HG03064 (cell line): ENCODE data around the gene NELFA.
"Not testable (repeated sequence)": the region's sequence is repeated elsewhere in the genome, so short reads cannot be mapped to it uniquely, and the experiment has no call there.

ENCODE experiments used
- ATAC-seq: cut with Tn5 transposase; IDR thresholded peaks from one replicate; pipeline ENCODE4 v1.9.1; 2021; ENCODE audit warnings: low read depth; ENCODE audit not compliant: unreplicated experiment

The NELFA gene

DNA sequence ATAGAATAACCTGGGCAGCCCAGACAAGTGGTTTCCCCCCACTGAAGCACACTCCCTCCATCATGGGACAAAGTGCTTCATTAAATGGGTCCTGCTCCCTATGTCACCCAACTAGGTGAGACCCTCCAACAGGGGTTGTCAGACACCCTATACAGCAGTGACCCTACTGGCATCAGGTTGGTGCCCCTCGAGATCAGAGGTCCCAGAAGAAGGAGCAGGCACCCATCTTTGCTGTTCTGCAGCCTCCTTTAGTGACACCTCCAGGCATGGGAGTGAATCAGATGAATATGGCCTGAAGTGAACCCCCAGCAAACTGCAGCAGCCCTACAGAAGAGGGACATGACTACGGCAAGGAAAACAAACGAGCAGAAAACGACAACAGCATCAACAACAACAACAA lies 11.1 kb downstream of the NELFA start:
- ATAC-seq: no peak

DNA sequence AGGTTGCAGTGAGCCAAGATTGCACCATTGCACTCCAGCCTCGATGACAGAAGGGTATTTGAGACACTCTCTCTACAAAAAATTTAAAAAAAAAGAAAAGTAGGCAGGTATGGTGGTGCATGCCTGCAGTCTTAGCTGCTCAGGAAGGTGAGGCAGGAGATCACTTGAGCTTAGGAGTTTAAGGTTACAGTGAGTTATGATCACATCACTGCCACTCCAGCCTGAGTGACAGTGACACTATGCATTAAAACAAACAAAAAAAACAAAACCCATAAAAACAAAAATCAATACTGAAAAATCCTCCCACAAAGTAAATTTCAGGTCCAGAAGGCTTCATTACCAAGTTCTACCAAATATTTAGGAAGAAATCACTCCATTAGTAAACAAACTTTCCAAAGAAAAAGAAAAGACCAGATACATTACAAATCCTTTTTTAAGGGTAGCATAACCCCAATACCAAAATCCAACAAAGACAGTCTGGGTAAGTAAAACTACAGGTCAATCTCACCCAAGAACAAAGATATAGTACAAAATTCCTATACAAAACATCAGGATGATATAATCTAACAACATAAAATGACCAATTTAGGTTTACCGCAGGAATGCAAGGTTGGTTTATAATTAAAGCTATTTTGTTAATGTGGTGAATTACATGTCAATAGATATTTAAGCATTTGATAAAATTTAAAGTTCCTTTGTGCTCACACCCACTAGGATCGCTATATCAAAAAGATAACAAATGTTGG lies 11.7 kb downstream of the NELFA start:
- no peak for ATAC-seq

DNA sequence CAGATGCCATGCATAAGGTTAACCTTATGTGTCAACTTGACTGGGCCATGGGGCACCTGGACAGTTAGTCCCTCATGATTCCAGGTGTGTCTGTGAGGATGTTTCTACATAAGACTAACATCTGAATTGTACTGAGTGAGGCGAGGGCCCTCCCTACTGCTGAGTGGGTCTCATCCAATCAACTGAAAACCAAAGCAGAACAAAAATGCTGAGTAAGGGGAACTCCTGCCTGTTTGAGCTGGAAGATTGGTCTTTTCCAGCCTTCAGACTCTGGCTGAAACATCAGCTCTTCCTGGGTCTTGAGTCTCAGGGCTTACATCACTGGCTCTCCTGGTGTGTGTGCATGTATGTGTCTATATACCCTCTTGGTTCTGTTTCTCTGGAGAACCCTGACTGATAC lies 13.8 kb downstream of the NELFA start:
- no peak for ATAC-seq

DNA sequence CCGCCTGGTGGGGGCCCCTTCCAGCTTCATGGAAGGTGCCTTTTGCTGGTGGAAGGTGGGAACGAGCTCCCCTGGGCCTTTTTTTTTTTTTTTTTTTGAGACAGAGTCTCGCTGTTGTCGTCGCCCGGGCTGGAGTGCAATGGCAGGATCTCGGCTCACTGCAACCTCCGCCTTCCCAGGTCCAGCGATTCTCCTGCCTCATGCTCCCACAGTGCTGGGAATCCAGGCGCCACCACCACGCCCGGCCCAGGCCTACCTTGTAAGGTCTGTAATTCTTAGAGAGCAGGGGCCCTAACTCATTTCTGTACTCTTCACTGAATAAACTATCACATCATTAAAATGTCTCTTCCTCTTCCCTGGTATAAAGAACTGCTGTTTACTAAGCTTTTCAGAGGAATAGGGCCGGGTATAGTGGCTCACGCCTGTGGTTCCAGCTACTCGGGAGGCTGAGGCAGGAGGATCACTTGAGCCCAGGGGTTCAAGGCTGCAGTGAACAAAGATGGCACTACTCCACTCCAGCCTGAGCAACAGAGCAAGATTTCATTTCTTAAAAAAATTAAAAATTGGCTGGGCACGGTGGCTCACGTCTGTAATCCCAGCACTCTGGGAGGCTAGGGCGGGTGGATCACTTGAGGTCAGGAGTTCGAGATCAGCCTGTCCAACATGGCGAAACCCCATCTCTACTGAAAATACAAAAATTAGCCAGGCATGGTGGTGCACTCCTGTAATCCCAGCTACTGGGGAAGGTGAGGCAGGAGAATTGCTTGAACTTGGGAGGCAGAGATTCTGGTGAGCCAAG lies 14.9 kb downstream of the NELFA start:
- ATAC-seq: not testable (repeated sequence)

DNA sequence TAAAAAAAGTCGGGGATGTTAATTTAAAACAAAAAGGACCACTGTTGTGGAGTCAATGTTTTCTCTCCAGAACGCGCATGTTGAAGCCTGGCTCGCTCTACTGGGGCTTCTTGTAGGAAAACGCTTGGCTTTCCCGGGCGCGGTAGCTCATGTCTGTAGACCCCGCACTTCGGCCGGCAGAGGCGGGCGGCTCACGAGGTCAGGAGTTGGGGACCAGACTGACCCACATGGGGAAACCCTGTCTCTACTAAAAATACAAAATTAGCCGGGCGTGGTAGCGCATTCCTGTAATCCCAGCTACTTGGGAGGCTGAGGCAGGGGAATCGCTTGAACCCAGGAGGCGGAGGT lies 15.6 kb downstream of the NELFA start:
- ATAC-seq: no peak

DNA sequence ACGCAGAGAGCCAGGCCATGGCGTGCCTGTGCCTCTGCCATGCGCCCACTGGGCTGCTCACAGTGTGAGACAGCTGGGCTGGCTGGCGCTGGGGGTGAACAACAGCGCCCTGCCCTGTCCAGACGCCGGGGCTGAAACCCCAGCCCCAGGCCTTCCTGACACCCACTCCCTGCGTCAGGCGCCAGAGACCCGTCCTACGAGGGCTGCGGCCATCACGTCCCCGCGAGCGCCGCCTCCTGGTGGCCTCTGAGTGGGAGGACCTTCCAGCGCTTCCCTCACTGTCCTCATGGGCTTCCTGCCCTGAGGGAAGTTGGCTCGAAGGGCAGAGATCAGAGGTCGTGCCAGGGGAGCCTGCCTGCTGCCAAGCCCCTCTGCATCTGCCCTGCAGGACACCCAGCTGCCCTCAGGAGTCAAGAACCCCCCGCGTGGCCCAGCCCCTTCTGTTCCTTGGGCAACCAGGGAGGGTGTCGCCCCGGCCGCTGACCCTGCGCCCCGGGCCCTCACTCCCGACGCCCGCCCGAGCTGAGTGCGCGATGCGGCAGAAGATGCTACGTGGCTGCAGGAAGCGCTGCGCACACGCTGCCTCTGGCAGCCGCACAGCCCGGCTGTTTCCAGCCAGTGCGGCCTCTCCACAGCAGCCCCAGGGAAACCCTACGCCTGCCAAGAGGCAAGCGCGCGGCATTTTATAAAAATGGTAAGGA lies 16.2 kb downstream of the NELFA start:
- ATAC-seq: no peak

DNA sequence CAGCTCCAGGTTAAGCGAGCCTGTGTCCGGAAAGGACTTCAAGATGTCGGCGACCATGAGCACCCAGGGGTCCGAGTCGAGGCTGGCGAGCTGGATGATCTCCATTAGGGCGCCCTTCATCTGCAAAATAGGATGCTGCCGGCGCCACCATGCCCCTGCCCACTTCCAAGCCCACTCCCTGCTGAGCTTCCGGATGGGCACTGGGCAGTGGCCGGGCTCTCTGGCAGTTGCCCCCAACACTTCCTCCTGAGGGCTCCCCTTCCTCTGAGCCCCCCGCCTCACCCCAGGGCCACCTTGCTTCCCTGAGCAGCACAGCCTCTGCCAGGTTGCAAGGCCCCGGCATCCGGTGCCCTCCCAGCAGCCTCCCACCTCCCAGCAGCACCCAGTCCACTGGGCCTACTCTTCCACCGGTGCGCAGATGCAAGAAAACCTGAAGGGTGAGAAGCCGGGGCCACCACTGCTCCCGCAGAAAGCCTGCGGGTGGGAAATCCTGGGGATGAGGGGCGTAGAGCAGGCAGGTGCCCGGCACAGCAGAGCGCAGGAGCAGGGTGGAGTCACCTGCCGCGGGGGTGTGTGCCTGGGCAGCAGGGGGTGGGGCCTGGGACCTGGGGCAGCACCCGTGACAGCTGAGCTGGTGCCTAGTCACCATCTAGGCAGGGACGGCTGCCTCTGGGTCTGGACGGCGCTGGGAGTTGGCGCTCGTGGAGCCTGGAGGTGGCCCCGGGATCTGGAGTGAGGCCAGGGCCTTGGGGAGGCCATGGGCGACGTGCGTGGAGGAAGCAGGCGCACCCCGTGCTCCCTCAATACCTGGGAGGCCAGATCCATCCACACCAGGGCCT lies 17.0 kb downstream of the NELFA start:
- ATAC-seq: no peak

DNA sequence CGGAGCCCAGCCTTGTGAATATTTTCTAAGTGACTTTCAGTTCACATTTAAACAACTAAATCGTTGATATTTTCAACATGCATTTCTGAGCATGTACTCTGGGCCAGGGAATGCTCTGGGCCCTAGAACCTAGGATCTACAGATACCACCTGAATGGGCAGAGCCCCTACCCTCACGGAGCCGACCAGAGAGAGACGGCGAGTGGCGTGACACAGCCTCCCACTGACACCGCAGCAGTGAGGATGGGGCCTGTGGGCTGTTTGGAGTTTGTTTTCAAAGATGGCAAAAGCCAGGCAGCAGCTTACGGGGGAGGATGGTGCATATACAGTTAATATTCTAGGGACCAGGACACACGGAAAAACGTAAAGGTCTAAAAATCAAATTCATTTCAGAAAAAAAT lies 17.7 kb downstream of the NELFA start:
- ATAC-seq: no peak

DNA sequence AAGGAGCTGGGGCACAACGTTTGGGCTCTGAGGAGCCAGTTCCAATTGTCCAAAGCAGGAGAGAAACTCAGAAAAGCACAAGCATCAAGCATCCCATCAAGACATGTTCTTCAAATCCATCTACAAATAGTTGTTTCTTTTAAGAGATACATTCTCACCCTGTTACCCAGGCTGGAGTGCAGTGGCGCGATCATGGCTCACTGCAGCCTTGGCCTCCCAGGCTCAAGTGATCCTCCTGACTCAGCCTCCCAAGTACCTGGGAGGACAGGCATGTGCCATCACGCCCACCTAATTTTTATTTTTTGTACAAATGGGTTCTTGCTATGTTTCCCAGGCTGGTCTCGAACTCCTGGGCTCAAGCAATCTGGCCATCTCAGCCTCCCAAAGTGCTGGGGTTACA lies 18.1 kb downstream of the NELFA start:
- ATAC-seq: no peak

DNA sequence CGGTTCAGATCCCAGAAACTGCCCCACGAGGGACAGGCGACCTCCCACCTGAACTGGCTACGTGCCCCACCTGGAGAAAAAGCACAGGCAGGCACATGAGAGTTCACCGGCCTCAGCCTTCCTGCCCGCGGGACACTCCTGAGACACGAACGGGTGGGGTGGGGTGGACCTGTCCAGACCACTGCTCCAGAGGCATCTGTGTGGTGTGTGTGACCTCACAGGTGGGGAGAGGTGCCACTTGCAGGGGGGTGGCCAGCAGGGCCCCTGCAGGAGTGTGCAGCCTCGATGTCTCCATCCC lies 18.5 kb downstream of the NELFA start:
- no peak for ATAC-seq

DNA sequence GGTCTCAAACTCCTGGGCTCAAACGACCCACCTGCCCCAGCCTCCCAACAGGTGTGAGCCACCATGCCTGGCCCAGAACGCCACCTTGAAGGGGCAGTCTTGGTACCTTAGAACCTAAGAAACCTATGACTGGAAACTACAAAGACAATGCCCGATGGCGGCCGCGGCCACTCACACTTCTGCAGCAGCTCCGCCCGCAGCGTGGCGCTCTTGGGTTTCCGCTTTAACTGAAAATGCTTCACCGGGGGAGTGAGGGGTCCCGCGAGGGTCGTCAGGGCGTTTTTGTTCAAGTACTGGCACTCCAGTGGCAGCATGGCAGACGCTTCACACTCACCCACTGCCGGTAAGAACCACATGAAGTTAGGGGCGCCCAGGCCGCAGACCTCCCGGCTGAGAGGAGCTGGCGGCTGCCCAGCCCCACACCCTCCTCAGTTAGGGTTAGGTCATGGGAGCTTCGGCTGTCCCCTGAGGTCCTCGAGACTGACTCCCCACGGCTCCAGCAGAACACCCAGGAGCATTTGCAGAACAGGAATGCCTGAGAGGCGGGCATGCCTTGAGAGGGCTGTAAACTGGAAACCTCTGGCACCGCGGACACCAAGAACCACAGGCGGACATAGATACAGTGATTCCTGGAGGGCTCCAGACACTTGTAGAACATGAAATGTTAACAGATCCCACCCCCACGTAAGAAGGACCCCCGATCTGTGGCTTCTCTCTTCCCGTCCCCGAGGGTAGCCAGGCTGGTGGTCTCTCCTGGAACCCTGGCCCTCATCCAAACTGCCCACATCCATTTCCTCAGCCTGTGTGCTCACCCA lies 19.0 kb downstream of the NELFA start:
- no peak for ATAC-seq

DNA sequence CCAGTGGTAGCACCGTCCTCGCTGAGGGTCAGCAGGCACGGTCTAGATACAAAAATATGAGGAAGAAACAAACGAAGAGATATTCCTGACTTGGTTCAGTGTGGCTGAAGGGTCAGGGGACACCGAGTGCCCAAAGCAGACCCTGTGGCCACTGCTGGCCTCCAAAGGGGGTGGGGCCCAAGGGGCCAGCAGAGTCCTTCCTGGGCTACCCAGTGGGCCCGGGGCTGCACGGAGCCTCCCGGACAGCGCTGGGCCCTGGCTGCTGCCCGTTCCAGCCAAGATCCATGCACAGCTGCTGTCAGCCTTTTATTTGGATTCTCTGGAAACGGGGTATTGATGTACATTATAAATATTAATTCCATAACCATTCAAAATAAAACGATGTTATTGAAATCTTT lies 20.4 kb downstream of the NELFA start:
- no peak for ATAC-seq

DNA sequence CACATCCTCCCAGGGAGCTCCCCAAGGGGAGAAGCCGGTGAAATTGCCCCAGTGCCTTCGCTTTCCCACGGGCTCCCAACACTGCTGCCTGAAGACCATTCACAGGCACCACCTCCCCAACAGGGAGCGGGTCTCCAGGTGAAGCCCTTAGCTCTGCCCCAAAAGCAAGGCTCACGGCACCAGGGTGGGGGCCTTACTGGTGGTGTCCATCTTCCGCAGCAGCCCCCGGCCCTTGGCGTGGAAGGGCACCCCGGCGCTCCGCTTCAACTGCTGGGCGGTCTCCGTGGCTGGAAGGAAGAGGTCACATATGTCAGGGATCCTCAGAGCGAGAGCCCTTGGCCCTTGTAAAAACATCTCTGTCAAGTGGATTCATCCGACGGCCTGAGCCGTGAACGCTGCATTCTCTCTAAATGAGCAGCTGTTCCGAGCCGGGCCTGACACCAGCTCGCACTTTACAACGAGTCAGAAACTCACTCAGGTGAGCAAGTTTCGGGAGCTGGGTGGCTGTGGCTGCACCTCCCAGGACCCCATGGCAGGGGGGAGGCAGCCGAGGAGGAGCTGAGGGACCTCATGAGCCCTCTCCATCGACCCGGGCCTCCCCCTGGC lies 20.9 kb downstream of the NELFA start:
- no peak for ATAC-seq

DNA sequence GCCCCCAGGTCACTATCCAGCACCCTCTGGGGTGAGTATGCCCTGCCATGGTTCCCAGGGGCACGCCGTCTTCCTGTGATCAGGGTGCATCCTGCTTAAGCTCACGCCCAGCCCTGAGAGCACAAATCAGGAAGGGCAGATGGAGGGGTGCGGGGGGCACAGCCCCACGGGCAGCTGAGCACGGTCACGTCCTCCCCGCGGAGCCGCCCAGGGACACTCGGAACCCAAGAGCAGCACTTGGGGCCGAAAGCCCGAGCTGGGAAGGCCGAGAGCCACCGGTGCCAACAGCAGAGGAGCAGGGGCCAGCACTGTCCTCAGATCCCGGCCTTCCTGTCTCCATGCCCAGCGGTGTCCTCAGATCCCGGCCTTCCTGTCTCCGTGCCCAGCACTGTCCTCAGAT lies 21.5 kb downstream of the NELFA start:
- ATAC-seq: no peak

DNA sequence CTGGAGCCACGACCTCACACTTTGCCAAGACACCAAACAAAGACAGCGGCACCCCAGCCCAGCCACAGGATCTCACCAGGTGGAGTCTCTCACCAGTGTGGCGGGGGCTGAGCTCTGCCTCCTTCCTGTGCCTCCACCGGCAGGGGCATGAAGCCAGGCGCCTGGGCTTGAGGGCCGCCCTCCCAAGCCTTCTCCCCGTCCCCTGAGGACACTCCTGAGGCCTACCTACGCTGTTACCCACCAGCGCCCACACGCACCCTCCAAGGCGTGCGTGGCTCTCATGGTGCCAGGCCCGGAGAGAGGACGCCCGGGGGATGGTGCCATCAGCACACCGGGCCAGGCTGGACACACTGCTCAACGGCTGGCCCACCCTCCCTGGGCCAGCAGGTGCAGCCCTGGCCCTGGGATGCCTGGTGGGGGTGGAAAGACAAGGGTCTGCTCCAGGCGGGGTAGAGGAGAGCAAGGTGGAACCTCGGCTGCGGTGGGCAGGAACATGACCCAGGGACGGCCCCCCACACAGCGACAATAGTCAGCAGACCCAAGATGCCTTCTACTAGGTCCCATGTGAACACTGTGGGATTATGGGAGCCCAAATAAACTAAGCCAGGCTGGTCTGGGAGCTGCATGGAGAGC lies 22.1 kb downstream of the NELFA start:
- ATAC-seq: no peak

DNA sequence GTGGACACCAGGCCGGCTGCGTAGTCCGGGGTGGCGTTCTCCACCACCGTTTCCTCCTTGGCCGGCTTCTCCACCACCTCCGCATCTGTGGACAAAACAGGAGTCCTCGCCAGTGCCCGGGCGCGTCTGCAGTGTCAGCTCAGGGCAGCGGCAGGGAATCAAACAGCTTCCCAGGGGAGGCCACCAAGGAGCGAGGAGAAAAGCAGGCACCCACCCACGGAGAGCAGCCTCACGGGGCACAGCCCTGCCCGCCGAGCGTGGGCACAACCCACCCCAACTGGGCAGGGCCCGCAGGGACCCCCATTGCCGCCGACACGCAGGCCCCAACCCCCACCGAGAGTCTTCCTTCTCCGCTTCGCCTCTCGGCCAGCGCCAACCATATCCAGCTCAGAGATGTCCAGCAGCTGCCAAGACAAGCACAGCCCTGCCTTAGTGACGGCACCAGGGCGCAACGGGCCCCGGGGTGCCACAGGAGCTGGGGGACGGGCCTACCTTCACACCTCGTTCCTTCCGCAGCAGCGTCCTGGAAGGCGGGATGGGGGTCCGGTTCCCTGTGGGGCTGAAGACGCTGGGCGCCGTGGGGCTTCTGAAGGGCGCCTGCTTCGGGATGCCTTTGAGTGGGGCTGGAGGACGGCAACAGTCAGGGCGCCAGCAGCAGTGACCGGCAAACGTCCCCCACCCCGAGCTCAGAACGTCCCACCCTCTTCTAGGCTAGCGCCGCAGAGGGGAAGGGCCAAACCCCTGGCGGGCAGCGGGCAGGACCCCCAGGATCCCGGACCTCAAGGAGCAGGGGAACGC lies 22.8 kb downstream of the NELFA start:
- no peak for ATAC-seq

DNA sequence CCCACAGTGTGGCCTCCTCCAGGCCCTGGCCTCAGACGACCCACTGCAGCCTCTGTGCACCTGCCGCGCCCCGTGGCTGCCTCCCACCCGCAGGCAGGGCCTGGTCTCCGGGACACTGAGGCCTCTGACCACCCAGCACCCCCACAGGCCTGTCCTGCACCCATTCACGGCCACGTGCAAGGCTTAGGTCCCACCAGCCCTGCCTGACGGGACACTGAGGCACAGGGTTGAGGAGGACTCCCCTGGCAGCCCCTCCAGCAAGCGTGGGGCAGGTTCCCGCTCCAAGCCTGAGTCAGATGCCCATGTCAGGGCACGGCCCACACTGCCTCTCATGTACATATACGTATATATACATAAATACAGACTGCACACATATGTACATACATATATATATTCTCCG lies 23.5 kb downstream of the NELFA start:
- ATAC-seq: no peak

DNA sequence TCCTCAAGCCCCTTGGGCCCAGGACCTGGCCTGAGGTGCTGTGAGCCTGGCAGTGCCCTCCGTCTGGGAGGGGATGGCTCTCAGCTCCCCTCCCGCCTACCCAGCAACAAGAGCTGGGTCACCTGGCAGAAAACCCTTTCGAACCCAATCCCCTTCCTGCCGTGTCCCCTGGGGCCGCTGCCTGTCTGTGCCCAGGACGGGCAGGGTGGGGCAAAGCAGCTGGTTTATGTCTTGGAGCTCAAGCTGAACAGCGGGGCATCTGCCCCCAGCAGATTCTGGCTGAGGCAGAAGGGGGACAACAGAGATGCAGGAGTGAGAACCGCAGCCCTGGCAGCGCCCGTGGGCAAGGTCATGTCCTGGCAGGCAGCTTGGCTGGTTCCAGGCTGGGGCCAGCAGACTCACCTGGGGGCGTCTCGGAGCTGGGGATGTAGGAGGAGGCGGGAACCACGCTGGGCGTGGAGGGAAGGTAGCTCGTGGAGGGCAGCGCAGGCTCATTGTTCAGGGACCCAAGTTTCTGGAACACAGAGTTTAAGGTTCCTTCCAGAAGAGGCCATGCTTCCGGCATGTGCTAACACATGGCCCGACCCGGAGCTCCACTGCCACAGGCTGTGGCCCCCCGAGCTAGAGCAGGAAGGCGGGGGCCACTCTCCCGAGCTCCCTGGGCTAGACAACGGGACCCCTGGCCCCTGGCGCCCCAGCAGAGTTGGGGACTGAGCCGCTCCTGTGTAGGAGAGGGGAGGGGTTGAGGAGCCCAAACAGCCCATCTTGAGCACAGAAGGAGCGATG lies 24.2 kb downstream of the NELFA start:
- ATAC-seq: no peak
